IPS DF 6.9 (cell line): ENCODE data around the gene RNASE7.
"Not testable (repeated sequence)": the region's sequence is repeated elsewhere in the genome, so short reads cannot be mapped to it uniquely, and the experiment has no call there.

Source experiments
- DNase-seq: peaks from one replicate; pipeline ENCODE4 v3.0.0-alpha.2; 2013; ENCODE audit warnings: low read depth, low spot score
- H3K27ac ChIP-seq: one replicate; pipeline ENCODE4 v1.5.1; 2013; ENCODE audit warnings: low read length, control low read depth
- H3K27me3 ChIP-seq: 2 replicates; pipeline ENCODE4 v1.6.1; 2013; ENCODE audit warnings: mild to moderate bottlenecking, low read length; ENCODE audit not compliant: control insufficient read depth, insufficient read depth
- H3K36me3 ChIP-seq: 2 replicates; pipeline ENCODE4 v1.6.1; 2013; ENCODE audit warnings: low read length; ENCODE audit not compliant: control insufficient read depth, insufficient read depth
- H3K4me1 ChIP-seq: 2 replicates; pipeline ENCODE4 v1.6.1; 2013; ENCODE audit warnings: low read length; ENCODE audit not compliant: control insufficient read depth, insufficient read depth
- H3K4me3 ChIP-seq: 2 replicates; pipeline ENCODE4 v1.5.1; 2013; ENCODE audit warnings: mild to moderate bottlenecking, low read length
- H3K9me3 ChIP-seq: 2 replicates; pipeline ENCODE4 v1.6.1; 2013; ENCODE audit warnings: low read length, inconsistent platforms; ENCODE audit not compliant: control insufficient read depth, insufficient read depth
- WGBS: extraction: QIAGEN DNeasy Blood & Tissue Kit; methylation state at CpG from one replicate; pipeline ENCODE4 v1.1.7; 2013; ENCODE audit warnings: mixed read lengths, missing lambda C conversion rate; ENCODE audit not compliant: insufficient read length, insufficient coverage; 5-methylcytosine and 5-hydroxymethylcytosine counted together

The RNASE7 gene, protein sequence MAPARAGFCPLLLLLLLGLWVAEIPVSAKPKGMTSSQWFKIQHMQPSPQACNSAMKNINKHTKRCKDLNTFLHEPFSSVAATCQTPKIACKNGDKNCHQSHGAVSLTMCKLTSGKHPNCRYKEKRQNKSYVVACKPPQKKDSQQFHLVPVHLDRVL

DNA sequence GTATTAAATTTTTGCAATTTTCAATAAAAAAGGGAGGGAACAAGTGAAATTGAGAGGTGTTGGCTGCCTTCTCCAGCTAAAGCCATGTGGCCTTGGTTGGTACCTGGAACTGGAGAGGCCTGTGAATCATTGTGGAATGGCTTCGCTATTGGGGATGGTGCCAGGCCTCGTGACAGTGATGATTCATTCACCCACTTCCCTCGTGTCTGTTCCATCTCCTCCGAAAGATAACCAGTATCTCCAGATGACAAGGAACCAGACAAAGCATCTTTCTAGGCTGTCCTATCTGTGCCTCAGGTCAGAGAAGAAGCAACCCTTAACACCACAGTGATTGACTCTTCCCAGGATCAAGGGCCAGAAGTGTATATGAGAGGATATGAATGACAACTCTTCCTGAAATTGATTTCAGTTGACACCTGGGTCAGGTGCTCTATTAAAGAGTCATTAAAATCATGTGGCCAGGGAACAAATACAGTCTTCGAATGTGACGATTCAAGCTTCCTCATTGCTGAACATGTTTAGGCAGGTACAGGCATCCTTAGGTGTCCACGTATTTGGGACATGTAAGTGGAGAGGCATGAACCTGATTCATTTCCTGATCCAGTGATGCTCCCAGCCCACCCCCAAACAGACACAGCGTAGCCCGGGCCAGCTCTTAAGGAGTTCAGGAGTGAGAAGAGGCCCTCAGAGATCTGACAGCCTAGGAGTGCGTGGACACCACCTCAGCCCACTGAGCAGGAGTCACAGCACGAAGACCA, at the start of gene RNASE7:
RNASE7 (plus strand) TSS at position 687 of the 758 bp plus-strand sequence. CDS start 631 bp downstream, outside the sequence.
- H3K9me3 ChIP-seq: no peaks in the 10 kb centered on the region
- H3K4me3 ChIP-seq: no peak within 1 kb of the TSS
- H3K4me1 ChIP-seq: peaks cover 2% of the 10 kb centered on the region; the same call in 1 of the 2 replicates
- DNase-seq: no peak
- no peaks in the 10 kb centered on the region for H3K36me3 ChIP-seq
- no peak within 1 kb of the TSS for H3K27ac ChIP-seq
- no peaks in the 10 kb centered on the region for H3K27me3 ChIP-seq
- WGBS: no CpG with 5 or more reads among the region's 11 CpGs

DNA sequence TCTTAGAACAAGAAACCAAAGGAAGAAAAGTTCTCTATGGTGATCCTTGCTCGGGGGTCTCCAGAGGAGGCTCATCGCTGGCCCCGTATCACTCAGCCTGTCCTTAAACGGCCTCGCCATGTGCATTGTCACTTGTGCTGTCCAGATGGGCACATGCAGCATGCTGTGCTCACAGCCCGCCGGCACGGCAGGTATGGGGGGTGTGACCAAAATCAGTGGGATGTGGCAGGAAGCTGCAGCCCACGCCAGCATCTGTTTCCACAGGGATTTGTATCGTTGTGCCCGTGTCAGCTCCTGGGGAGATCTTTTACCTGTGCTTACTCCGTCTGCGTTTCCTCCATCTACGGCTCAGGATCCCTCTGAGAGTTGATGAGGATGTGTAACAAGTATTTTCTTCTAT, 45.6 kb upstream of the RNASE7 start:
- H3K4me3 ChIP-seq: no peak overlapping the region
- no peak overlapping the region for H3K27ac ChIP-seq
- no peaks in the 10 kb centered on the region for H3K4me1 ChIP-seq
- H3K27me3 ChIP-seq: no peaks in the 10 kb centered on the region
- H3K36me3 ChIP-seq: peaks cover 13% of the 10 kb centered on the region
- no peaks in the 10 kb centered on the region for H3K9me3 ChIP-seq
- WGBS: no CpG with 5 or more reads among the region's 14 CpGs
- DNase-seq: no peak

- Histone ChIP-seq H3K27me3 (no peaks in the 10 kb centered on the region), H3K4me3 (no peak overlapping the region), H3K4me1 (no peaks in the 10 kb centered on the region), H3K36me3 (peaks cover 13% of the 10 kb centered on the region), H3K27ac (no peak overlapping the region), H3K9me3 (no peaks in the 10 kb centered on the region)
- no CpG with 5 or more reads among the region's 4 CpGs for WGBS
- no peak for DNase-seq
Measured at GRCh38 chr14:20997115-20997514, 45.0 kb upstream of the RNASE7 start.

DNA sequence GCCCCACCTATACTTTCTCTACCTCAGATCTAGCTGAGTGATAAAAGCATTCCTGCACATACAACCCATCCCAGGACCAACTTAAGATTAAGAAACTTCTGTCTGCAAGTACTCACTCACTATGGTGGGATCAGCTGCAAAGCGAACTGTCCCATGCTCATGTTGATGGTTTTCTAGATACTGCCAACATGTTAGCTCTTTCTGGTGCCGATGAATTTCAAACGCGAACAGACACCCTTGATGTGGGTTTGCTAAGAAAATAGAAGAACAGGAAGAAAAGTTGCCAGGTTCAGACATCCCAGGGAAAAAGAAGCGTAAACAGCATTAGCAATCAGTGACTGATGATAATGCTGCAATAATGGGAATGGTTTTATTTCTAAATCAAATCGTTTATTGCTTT, 44.6 kb upstream of the RNASE7 start:
- Histone ChIP-seq H3K9me3 (no peaks in the 10 kb centered on the region), H3K27me3 (no peaks in the 10 kb centered on the region), H3K36me3 (peaks cover 13% of the 10 kb centered on the region), H3K27ac (no peak overlapping the region), H3K4me1 (no peaks in the 10 kb centered on the region), H3K4me3 (no peak overlapping the region)
- DNase-seq: no peak
- no CpG with 5 or more reads among the region's 6 CpGs for WGBS

- no peak overlapping the region for H3K27ac ChIP-seq
- no CpG with 5 or more reads among the region's 3 CpGs for WGBS
Measured at GRCh38 chr14:20998139-20998538, 44.0 kb upstream of the RNASE7 start.

GRCh38 chr14:20998674-20999366, 43.3 kb upstream of the RNASE7 start, which contains the start of gene SLC39A2:
Gene SLC39A2 (plus strand): TSS chr14:20999293. CDS start chr14:20999447, 154 bp downstream.
- WGBS: no CpG with 5 or more reads among the region's 6 CpGs
- Histone ChIP-seq H3K36me3 (peaks cover 13% of the 10 kb centered on the region), H3K9me3 (no peaks in the 10 kb centered on the region), H3K27ac (no peak within 1 kb of the TSS), H3K4me3 (no peak within 1 kb of the TSS), H3K4me1 (no peaks in the 10 kb centered on the region), H3K27me3 (no peaks in the 10 kb centered on the region)
- no peak for DNase-seq

More at GRCh38 chr14:20998139-20998538, 44.0 kb upstream of the RNASE7 start:
- H3K36me3 ChIP-seq: peaks cover 13% of the 10 kb centered on the region
- H3K9me3 ChIP-seq: no peaks in the 10 kb centered on the region
- no peaks in the 10 kb centered on the region for H3K27me3 ChIP-seq
- no peaks in the 10 kb centered on the region for H3K4me1 ChIP-seq
- no peak overlapping the region for H3K4me3 ChIP-seq
- no peak for DNase-seq

- H3K36me3 ChIP-seq: peaks cover 9% of the 10 kb centered on the region
- no peak overlapping the region for H3K27ac ChIP-seq
- no peaks in the 10 kb centered on the region for H3K4me1 ChIP-seq
- DNase-seq: no peak
- H3K4me3 ChIP-seq: no peak overlapping the region
- H3K27me3 ChIP-seq: no peaks in the 10 kb centered on the region
- WGBS: no CpG with 5 or more reads among the region's 4 CpGs
- no peaks in the 10 kb centered on the region for H3K9me3 ChIP-seq
Measured at GRCh38 chr14:20999591-20999990, 42.6 kb upstream of the RNASE7 start.

DNA sequence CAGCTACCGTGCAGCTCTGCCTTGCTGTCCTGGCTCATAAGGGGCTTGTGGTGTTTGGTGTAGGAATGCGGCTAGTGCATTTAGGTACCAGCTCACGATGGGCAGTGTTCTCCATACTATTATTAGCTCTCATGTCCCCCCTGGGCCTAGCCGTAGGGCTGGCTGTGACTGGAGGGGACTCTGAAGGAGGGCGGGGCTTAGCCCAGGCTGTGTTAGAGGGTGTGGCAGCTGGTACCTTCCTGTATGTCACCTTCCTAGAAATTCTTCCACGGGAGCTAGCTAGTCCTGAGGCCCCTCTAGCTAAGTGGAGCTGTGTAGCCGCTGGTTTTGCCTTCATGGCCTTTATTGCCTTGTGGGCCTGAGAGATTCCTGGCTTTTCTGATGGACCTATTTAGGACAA, 40.9 kb upstream of the RNASE7 start:
- DNase-seq: no peak
- Histone ChIP-seq H3K9me3 (no peaks in the 10 kb centered on the region), H3K36me3 (peaks cover 5% of the 10 kb centered on the region), H3K27me3 (no peaks in the 10 kb centered on the region), H3K27ac (no peak overlapping the region), H3K4me3 (no peak overlapping the region), H3K4me1 (no peaks in the 10 kb centered on the region)
- no CpG with 5 or more reads among the region's 7 CpGs for WGBS

DNA sequence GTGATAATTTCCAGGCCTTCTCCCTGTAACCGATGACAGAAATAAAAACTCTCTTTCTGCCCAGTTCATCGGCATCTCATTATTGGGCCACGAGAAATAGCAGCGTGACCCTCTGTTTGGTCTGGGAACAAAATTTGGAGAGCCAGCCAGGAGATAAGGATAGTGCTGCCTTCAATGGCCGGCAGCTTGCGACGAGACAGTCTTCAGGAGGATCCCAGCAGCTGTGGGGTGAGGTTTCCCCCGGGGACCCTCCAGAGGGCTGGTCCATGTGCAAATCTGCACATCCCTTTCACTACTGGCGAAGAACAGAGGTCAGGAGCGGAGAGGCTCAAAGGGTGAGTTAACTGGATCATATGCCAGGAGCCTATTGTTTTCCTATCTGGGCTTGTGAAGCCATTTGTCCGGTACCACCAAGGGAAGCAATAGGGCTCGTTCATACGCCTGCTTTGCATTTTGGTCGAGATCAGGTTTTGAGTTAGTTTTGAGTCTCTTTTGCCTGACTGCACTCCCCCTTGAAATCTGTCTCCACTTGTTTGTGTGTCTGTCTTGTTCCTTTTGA, 38.3 kb upstream of the RNASE7 start:
- H3K27ac ChIP-seq: no peak overlapping the region
- no CpG with 5 or more reads among the region's 14 CpGs for WGBS
- DNase-seq: no peak
- H3K4me1 ChIP-seq: no peaks in the 10 kb centered on the region
- no peaks in the 10 kb centered on the region for H3K27me3 ChIP-seq
- no peak overlapping the region for H3K4me3 ChIP-seq
- no peaks in the 10 kb centered on the region for H3K9me3 ChIP-seq
- H3K36me3 ChIP-seq: no peaks in the 10 kb centered on the region

GRCh38 chr14:21009721-21010120, 32.4 kb upstream of the RNASE7 start:
- not testable (repeated sequence) for H3K4me3 ChIP-seq, H3K27me3 ChIP-seq, H3K36me3 ChIP-seq, H3K27ac ChIP-seq, DNase-seq, H3K9me3 ChIP-seq, H3K4me1 ChIP-seq
- no CpG with 5 or more reads among the region's 3 CpGs for WGBS
